ENCODE measurements around the gene ERF.

DNA sequence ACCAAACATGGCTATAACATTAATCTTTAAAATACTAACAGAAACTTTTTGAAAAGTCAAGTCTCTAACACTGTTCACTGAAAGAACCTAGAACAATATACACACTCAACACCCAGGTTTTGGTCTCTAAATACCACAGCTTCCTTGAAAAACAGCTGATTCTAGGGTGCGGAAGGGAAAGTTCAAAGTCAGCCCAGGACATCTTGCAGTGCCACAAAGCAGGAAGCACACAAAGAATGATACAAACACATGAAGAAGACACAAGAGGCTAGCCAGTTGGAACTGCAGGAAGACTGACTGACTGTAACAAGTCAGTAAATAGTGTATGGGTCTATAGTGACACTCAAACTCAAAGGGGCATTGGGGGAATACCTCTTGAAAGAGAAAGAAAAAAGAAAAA, 42.0 kb downstream of the ERF start:
- TF ChIP-seq POLR2A (IDR thresholded peaks at IDR 0.05; ENCODE audit: low read length) = no peak
- TF ChIP-seq GATA1 (IDR thresholded peaks at IDR 0.05; ENCODE audit: low read depth, low read length) = no peak

Measured in erythroblast (primary cell).